Measurements from ENCODE around the gene PRR5L.
"Not testable (repeated sequence)": the region's sequence is repeated elsewhere in the genome, so short reads cannot be mapped to it uniquely, and the experiment has no call there.

GRCh38 chr11:36325403-36325802 is 29.3 kb downstream of the PRR5L start:
- not testable (repeated sequence) for TF ChIP-seq CTCF (optimal IDR thresholded peaks at IDR 0.05 in 1 of 3, IDR thresholded peaks at IDR 0.05 in 1 of 3, conservative IDR thresholded peaks at IDR 0.05 in 1 of 3; ENCODE audit: extremely low read depth in 1 of 3, insufficient read depth in 2 of 3, low read length in 3 of 3); EZH2 (IDR thresholded peaks at IDR 0.05; ENCODE audit: low read length)
